Measurements from ENCODE around the gene DTHD1. TPM values are rescaled to one million over a fixed set of nuclear protein-coding genes. Genes with fewer than 3 reads are reported as not detected.

Gene DTHD1
- polyA plus RNA-seq, 1 of the 3 experiments (the other 2 are of a cell fraction), result not detected

- no peaks in the 10 kb centered on the region for H3K9me3 ChIP-seq
- no peaks in the 10 kb centered on the region for H3K27me3 ChIP-seq (ENCODE audit: insufficient read depth)
- H2AFZ ChIP-seq (ENCODE audit: low read depth), result no peak overlapping the region
- ChIA-PET CTCF (no interaction called here), POLR2A (no interaction called here)
- no peak for TF ChIP-seq FOSL2 (IDR thresholded peaks at IDR 0.05; ENCODE audit: borderline replicate concordance, low read depth)
- no peaks in the 10 kb centered on the region for H4K20me1 ChIP-seq (ENCODE audit: insufficient read depth)
- no peak overlapping the region for H3K9ac ChIP-seq
- no peaks in the 10 kb centered on the region for H3F3A ChIP-seq (replicated peaks; ENCODE audit: insufficient read depth)
- DNase-seq, result no peak
- H3K36me3 ChIP-seq (replicated peaks in 1 of 2; ENCODE audit: control insufficient read depth in 1 of 2, insufficient read depth in 2 of 2, low read length in 1 of 2), result no peaks in the 10 kb centered on the region
- no peaks in the 10 kb centered on the region for H3K4me1 ChIP-seq (ENCODE audit: control insufficient read depth in 1 of 2, insufficient read depth in 2 of 2, low read depth in 1 of 2, low read length in 1 of 2)
- WGBS (ENCODE audit: low lambda C conversion rate), result 11% methylated on average over 5 of the region's 5 CpGs
- H3K4me2 ChIP-seq, result no peak overlapping the region
- H3K27ac ChIP-seq (ENCODE audit: low read depth in 2 of 2, low read length in 1 of 2), result no peak overlapping the region
- no peaks in the 10 kb centered on the region for H3K9me2 ChIP-seq
- H3K4me3 ChIP-seq (ENCODE audit: low read depth in 2 of 2, low read length in 1 of 2), result no peak overlapping the region
- no peaks in the 10 kb centered on the region for H3K79me2 ChIP-seq (ENCODE audit: insufficient read depth)
Measured at GRCh38 chr4:36269533-36270173, 11.8 kb upstream of the DTHD1 start.

- H3K9me2 ChIP-seq, result no peaks in the 10 kb centered on the region
- no peak for DNase-seq
- CTCF ChIA-PET, result no interaction called here
Measured at GRCh38 chr4:36273276-36273675, 8.1 kb upstream of the DTHD1 start.

More at GRCh38 chr4:36273276-36273675, 8.1 kb upstream of the DTHD1 start:
- H3K27ac ChIP-seq (ENCODE audit: low read depth in 2 of 2, low read length in 1 of 2), result no peak overlapping the region
- H4K20me1 ChIP-seq (ENCODE audit: insufficient read depth), result no peaks in the 10 kb centered on the region
- H3K4me1 ChIP-seq (ENCODE audit: control insufficient read depth in 1 of 2, insufficient read depth in 2 of 2, low read depth in 1 of 2, low read length in 1 of 2), result no peaks in the 10 kb centered on the region
- WGBS (ENCODE audit: low lambda C conversion rate), result 4% methylated on average over 4 of the region's 4 CpGs
- no peaks in the 10 kb centered on the region for H3K79me2 ChIP-seq (ENCODE audit: insufficient read depth)
- no peak overlapping the region for H3K9ac ChIP-seq
- H3K4me3 ChIP-seq (ENCODE audit: low read depth in 2 of 2, low read length in 1 of 2), result no peak overlapping the region
- no peaks in the 10 kb centered on the region for H3K9me3 ChIP-seq
- TF ChIP-seq PBX3 (IDR thresholded peaks at IDR 0.05), result no peak
- no peak for TF ChIP-seq REST (IDR thresholded peaks at IDR 0.05; ENCODE audit: low read depth, low read length)
- no peak for TF ChIP-seq SIN3A (IDR thresholded peaks at IDR 0.05; ENCODE audit: borderline replicate concordance, low read depth, low read length)
- no peak for TF ChIP-seq USF1 (IDR thresholded peaks at IDR 0.05; ENCODE audit: borderline replicate concordance, low read depth)
- TF ChIP-seq FOXJ3 (CRISPR knock-in tag; IDR thresholded peaks at IDR 0.05), result no peak
- TF ChIP-seq NRF1 (IDR thresholded peaks at IDR 0.05; ENCODE audit: low read depth, low read length), result no peak
- no peak for TF ChIP-seq RCOR1 (IDR thresholded peaks at IDR 0.05; ENCODE audit: low read length)
- TF ChIP-seq TEAD4 (IDR thresholded peaks at IDR 0.05; ENCODE audit: borderline replicate concordance, insufficient read depth), result no peak
- no peak for TF ChIP-seq ZBTB33 (IDR thresholded peaks at IDR 0.05; ENCODE audit: borderline replicate concordance, low read depth)
- TF ChIP-seq TCF12 (IDR thresholded peaks at IDR 0.05), result no peak
- no peak for TF ChIP-seq USF2 (IDR thresholded peaks at IDR 0.05; ENCODE audit: borderline replicate concordance, low read depth, low read length)
- no peak for TF ChIP-seq CHD2 (IDR thresholded peaks at IDR 0.05; ENCODE audit: low read length, partially characterized antibody)
- no peak for TF ChIP-seq EP300 (IDR thresholded peaks at IDR 0.05; ENCODE audit: borderline replicate concordance in 1 of 2, low read depth in 1 of 2, low read length in 1 of 2)
- TF ChIP-seq RAD21 (IDR thresholded peaks at IDR 0.05; ENCODE audit: low read length), result no peak
- no peak for TF ChIP-seq YY1 (IDR thresholded peaks at IDR 0.05; ENCODE audit: low read depth)
- no peak overlapping the region for H3K4me2 ChIP-seq
- H3F3A ChIP-seq (replicated peaks; ENCODE audit: insufficient read depth), result no peaks in the 10 kb centered on the region
- no peaks in the 10 kb centered on the region for H3K27me3 ChIP-seq (ENCODE audit: insufficient read depth)
- POLR2A ChIA-PET, result no interaction called here
- H2AFZ ChIP-seq (ENCODE audit: low read depth), result no peak overlapping the region
- no peaks in the 10 kb centered on the region for H3K36me3 ChIP-seq (replicated peaks in 1 of 2; ENCODE audit: control insufficient read depth in 1 of 2, insufficient read depth in 2 of 2, low read length in 1 of 2)

Measured in SK-N-SH (cell line).